Right forelimb (tissue), 1 donor: ENCODE results near the gene OR8G1.
"Not testable (repeated sequence)": the region's sequence is repeated elsewhere in the genome, so short reads cannot be mapped to it uniquely, and the experiment has no call there.

Experiments
- DNase-seq: peaks from one replicate; pipeline ENCODE4 v3.0.0-alpha.2; 2018

Gene OR8G1

DNA sequence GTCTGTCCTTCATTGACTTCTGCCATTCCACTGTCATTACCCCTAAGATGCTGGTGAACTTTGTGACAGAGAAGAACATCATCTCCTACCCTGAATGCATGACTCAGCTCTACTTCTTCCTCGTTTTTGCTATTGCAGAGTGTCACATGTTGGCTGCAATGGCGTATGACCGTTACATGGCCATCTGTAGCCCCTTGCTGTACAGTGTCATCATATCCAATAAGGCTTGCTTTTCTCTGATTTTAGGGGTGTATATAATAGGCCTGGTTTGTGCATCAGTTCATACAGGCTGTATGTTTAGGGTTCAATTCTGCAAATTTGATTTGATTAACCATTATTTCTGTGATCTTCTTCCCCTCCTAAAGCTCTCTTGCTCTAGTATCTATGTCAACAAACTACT is 9.0 kb downstream of the OR8G1 start:
- not testable (repeated sequence) for DNase-seq

DNA sequence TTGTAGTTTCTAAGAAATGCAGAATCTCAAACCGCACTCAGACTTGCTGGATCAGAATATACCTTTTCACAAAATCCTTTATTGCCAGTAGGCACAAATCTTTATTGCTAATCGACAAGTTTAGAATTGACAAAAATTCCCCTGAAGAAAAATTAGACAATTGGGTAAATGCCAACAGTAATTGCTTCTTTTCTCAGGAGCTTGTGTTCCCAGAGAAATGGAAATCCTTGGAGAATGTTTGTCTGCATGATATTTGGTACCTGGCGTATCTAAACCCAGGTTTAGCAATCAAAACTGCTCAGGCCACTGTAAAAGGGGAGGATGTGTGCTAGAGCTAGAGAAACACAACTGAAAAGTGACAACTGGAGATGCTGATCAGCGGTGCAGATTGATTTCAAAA is 15.2 kb downstream of the OR8G1 start, which contains the start of gene OR8G5:
TSS of gene OR8G5 (plus strand) at position 301 of the 400 bp plus-strand sequence. CDS start 8,556 bp downstream, outside the sequence.
- DNase-seq, result no peak

DNA sequence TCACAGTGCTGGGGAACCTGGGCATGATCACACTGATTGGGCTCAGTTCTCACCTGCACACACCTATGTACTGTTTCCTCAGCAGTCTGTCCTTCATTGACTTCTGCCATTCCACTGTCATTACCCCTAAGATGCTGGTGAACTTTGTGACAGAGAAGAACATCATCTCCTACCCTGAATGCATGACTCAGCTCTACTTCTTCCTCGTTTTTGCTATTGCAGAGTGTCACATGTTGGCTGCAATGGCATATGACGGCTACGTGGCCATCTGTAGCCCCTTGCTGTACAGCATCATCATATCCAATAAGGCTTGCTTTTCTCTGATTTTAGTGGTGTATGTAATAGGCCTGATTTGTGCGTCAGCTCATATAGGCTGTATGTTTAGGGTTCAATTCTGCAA is 24.1 kb downstream of the OR8G1 start:
- DNase-seq, result not testable (repeated sequence)

DNA sequence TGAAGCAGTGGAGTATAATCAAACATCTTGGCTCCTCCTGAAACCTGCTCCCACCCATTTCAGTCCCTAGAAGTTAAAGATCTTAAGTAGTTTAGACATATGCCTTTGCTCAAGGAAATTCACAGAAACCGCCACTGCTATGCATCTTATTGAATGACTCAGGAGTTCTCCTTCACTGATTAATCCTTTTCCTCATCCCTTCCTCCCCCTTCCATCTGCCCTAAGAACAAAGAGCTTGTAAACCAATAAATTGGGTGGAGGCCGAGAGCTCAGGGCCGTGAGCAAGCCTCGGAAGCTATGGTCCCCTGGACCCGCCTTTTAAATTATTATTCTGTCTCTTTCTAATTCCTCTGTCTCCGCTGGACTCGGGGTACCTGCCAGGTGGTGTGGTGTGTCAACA is 30.0 kb downstream of the OR8G1 start:
- DNase-seq, result not testable (repeated sequence)

DNA sequence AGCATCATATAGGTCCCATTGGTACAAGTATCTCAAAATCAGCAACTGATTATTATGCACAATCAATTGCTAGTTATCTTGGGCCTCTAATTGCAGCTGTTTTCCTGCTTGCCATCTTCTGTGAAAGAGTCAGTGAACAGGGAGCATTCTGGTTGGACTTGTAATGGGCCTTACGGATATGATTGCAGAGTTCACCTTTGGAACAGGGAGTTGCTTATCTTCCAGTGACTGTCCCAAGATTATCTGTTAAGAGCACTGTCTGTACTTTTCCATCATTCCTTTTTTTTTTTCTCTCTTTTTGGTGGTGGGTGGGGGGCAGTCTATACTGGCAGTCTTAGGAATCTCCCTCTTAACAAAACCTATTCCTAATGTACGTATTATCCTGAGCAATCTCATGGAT is 33.1 kb downstream of the OR8G1 start:
- DNase-seq, result no peak

DNA sequence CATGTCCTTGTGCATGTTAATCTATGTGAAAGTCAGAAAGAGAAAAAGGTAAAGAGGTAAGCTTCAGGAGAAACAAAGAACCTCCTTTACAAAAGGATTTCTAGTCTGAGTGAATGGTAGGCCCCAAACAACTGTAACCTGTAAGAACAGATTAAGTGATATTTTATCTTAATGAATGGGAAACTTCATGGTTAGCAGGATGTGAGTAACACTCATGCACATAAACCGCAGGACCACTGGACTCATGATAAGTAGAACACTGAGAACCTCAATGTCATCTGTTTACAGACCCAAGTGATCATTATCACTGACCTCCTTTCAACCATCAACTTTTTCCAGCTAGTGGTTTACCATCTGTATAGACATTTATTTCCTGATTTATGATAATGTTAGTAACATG is 35.2 kb downstream of the OR8G1 start:
- DNase-seq, result no peak

DNA sequence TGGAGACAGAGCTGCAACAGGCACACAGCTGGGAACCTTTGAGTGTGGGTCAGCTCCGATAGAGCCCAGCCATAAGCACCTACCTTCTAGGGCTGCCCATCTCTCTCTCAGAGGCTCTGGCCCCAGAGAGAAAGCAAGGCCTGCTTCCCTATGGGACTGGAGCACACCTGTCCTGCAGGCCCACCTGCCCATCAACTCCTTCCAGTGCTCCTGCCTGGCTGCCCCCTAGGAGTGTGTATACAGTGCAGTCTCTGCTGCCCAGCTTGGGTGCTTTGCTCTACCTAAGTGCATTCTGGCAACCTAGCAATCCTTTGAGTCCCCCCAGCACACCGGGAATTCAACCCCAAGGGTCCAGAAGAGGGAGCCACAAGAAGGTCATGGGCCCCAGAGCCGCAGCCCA is 36.3 kb downstream of the OR8G1 start:
- no peak for DNase-seq

DNA sequence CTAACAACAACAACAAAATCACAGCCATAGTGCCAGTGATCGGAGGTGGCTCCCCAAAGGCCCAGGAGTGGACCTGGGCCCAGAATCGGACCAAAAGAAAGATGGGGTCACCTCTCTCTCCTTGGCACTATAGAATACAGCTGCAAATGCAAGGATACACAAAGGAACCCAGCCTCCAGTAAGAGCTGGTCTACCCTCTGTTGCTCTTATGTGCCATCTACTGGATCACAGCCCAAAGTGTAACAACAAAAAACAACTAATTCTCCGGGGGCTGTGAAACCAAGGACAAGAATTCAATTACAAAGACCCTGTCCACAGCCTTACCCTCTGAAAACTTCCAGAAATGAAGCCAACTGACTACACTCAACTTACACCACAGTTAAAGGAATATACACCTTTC is 36.9 kb downstream of the OR8G1 start:
- DNase-seq, result no peak

DNA sequence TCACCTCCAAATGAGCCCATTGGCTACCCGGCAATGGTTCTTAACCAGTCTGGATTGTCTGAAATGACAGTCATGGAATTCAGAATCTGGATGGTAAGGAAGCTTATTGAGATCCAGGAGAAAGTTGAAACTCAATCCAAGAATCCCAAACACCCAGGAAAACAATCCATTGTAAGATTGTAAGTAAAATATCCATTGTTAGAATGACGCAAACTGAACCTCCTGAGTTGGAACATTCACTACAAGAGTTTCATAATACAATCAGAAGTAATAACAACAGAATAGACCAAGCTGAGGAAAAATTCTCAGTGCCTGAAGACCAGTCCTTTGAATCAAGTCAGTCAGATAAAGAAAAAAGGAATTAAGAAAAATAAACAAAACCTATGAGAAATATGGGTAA is 37.4 kb downstream of the OR8G1 start:
- DNase-seq, result no peak

DNA sequence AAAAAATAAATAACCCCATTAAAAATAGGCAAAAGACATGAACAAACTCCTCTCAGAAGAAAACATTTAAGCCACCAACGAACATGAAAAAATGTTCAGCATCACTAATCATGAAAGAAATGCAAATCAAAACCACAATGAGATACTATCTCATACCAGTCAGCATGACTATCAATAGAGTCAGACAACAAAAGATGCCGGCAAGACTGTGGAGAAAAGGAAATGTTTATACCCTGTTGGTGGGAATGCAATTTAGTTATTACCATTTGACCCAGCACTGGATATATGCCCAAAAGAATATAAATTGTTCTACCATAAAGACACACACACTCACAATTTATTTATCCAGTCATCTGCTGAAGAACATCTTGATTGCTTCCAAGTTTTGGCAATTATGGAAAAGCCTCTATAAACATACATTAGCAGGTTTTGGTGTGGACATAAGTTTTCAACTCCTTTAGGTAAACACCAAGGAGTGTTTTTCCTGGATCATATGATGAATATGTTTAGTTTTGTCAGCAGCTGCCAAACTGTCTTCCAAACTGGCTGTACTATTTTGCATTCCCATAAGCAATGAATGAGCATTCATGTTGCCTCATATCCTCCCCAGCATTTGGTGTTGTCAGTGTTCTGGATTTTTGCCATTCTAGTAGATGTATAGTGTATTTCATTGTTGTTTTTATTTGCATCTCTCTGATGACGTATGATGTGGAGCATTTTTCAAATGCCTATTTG is 44.9 kb downstream of the OR8G1 start:
- no peak for DNase-seq

DNA sequence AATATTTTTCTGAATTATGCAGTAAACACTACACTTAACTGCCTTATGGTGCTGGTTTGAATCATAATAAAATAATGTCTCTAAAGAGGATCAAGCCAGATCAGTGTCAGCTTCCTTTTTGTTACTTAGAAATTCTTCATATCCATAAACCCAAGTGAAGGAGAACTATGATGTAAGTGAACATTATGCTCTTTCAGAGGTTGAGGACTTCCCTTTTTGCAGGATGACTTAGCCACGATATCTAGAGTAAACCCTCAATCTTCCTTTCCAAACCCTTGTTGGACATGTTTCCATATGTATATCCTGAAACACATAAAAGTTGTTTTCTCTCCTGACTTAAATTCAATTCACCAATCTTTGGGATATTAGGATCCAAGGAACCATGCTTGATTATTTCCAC is 53.8 kb downstream of the OR8G1 start:
- no peak for DNase-seq

DNA sequence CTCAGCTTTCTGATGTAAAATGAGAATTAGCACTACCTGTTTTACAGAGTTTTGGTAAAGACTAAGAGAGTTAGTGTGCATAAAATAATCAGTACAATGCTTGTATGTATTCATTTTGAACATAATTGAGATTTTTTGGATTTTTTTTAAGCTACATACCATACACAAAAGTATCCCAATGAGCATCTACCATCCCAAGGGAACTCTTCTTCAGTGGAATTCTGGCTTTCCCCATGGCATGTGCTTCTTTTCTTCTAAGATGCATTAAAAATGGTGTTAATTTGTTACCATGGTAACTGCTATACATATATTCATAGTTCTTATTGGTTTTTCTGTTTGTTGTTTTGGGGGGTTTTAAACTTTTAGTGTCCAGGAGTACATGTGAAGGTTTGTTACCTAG is 55.1 kb downstream of the OR8G1 start:
- DNase-seq, result no peak

DNA sequence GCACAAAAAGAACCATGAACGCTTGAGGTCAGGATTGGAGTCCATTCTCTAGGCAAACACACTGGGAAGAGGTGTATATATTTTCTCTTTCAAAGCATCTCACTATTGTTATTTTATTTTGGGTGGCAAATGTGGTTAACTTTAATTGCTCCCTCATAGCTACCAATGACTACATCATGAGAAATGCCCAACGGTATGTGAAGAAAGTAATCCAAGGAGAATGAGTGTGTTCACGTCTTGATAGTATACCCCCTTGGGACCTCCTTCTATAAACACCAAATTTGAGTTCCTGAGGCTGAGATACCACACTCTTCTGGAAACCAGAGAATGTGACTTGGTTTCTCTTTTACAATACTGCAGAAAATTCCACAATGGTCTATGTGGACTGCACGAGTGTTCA is 57.0 kb downstream of the OR8G1 start:
- no peak for DNase-seq

DNA sequence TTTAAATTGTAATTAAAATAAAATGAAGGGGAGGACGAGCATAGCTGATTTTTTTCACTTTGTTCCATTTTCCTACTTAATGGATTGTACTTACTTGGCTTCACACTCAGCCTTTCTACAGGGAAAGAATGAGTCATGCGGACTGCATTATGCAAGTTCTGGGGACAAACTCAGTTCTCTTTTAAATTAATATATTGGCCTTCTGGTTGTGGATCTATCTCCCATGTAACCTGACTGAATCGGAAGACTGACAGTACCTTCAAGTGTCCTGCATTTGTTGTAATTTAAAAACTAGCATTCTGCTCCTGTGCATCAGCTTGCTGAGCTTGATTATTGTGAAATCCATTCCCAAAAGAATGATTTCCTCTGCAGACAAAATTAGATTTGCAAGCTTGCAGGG is 60.7 kb downstream of the OR8G1 start:
- DNase-seq, result no peak

DNA sequence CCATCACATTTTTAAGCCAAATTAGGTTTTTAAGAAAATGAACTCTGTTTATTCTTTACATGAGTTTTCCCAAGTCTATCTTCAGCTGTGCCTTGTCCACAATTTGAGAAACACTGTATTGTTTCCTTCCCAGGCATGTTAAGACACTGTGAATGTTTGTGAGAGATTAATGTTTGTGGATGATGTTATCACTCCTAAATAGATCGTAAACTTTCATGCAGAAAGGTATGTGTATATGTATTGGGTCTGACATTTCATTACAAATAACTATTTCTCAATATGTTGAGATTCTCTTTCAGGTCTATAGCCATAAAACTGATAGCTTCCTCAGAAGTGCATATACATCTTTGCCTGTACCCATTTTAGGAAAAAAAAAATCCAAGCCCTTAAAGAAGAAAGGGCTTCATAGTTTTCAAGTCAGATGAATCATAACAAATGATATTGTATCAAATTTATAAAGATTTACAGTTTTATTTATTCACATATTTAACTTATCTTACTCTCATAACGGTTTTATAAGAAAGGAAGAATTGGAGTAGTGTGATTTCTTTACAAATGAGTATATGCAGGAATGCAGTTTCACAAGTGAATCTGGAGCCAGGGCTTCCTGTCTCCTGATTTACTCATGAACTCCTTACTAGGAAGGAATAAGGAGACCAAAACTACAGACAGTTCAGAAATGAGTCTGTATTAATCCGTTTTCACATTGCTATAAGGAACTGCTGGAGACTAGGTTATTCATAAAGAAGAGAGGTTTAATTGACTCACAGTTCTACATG is 61.6 kb downstream of the OR8G1 start:
- DNase-seq, result no peak
